NCI-H1105 (cell line): ENCODE measurements around the gene ZDHHC3.
"Not testable (repeated sequence)": the region's sequence is repeated elsewhere in the genome, so short reads cannot be mapped to it uniquely, and the experiment has no call there.

Experiments used
- DNase-seq: peaks from one replicate; lab custom pipeline; 2025; lab: John Stamatoyannopoulos, UW

ZDHHC3 gene

DNA sequence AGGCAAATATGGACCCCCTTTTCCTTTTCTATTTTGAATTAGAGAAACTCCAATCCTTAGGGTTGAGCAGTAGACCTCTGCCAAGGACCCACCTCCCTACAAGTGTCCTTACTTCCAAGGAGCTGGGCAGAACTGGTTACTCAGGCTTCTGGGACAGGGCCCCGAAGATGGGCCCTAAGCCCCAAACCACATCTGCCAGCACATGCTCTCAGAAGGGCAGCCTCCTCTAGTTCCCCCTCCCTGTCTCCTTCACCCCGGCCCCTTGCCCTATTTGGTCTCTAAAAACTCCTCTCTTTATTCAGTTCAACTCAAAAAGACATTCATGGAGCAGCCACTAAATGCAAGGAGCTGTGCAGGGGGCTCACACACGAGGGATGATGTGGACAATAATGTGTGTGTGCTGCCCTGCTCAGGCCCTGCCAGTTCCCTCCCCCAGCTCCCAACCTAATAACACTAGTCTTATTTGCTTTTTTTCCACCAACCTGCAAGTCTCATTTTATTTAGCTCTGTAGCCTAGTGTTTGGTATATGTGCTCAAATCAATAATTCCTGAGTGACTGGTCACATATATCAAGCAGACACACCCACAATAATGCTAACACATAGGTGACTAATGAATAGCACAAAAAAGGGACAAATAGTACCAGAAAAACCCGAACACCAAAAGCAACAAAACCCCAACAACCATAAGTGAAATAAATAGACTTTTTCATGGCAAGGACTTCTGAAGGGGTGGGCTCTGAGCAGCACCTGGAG is 12.2 kb downstream of the ZDHHC3 start:
- no peak for DNase-seq

DNA sequence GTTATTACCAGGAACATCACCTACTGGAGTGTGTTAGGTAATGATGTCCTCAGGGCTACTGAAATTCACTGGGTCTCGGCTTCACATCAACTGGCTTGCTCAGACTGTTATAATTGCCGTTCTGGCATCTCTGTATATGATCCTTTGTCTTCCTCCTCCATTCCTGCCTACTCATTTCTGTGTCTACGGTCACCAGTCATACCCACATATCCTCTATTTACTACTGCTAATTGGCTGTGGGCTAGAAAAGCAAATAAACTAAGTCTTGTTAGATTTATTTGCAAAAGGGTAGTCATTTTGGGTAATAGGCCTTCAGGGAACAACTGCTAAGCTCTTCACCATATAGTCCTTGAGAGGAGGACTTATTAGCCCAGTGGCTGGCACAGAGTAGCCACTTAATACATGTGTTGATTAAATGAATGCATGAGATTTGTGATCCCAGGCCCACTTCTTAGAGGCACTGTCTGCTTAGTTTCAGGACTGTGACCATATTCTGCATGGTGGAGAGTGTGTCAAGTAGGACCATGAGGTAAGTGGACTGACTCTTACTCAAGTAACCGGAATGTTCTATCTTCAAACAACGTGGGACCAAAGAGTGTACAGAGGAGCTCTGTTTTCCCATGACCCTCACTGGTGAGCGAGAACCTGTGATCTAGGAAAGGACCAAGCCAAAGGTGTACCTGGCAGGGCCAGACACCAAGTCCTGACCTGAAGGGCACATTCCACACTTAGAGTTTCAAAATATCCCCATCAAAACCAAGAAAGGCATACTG is 13.2 kb downstream of the ZDHHC3 start:
- no peak for DNase-seq

DNA sequence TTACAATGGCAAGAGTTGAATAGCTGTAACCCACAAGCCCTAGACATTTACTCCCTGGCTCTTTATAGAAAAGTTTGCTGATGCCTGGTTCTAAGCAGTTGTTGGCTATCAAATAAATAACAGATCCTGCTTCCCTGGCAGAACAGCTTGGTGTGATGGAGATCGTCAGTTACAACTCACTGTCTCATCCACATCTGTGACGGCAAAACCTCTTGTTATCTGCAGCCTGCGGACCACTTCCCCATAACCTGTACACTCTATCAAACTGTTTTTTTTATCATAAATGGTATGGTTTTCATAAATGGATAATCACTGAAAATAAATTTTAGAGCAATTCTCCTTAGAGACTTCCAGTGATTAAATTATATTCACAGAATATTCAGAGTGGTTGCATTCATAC is 14.1 kb downstream of the ZDHHC3 start:
- no peak for DNase-seq

DNA sequence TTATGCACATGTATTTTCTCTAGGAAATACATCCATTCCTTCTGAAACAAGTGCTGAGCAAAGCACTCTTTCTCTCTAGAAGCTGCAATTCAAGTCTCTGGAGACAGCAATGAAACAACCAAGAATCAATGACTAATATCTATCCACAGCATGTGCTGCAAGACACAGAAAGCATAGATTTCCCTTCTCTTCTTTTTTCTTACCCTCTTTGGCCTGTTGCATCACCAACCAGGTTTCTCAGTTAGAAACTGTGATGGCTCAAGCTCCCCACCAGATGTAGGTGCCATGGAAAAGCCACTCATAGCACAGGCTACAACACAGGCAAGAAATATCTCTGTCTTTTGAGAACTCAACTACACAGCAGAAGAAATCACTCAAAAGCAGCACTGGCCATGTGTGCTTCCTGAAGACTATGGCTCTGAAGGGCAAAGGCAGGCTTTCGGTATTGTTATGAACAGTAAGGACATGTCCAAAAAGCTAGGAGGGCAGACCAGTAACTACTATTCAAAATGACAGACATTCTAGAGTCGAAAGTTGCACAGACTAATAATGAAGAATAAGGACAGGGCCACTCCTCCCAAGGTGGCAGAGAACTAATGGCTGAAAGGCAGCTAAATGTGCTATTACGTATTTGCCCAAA is 15.5 kb downstream of the ZDHHC3 start:
- DNase-seq, result no peak

DNA sequence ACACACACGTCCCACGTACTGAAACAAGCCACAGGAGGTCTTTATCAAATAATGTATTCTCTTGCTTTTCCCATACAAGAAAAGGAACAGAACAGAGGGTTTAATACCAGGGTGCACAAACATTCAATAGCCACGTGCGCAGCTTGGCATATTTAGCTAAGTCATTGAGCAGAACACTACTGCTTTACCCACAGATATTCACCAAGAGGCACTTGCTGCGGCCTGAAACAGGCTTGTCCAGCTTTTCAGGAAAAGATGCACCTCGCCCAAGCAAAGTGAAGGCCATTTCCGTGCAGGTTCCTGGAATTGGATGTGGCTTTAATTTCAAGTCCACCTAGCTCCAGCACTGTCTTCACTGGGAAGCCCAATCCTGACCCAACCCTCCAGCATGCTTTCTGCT is 17.6 kb downstream of the ZDHHC3 start:
- no peak for DNase-seq

DNA sequence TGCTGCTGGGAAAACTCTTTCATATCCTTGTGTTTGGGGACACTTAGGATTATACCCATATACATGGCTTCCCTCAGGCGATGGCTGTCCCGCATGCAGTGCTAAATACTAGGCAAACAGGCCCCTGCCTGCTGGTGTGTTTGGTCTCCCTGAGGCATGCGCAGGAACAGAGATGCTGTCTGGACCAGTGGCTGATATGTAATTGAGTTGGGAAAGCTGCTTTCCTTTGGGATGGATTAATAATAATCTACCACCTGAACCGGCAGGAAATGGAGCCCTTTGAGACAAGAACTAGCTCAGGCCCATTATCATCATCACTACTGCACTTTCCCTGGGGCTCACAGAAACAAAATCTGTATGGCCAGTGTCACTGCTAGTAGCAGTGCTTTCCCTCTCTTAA is 18.0 kb downstream of the ZDHHC3 start:
- DNase-seq, result no peak

DNA sequence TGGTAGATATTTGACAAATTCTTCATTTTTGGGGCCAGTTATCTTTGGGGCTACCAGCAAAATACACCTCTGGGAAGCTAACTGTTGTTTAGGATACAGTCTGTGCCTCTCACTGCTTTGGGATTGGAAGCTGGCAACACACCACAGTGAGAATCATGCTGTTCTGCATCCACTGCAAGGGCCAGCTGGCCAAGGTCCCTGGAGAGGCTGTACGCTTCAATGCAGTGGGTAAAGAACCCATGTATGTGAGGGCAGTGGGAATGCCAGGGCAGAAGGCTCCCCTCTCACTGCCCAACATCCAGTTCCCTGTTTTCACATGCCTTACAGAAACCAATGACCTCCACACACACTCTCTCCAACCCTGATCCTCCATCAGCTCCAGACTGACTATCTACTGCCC is 20.1 kb downstream of the ZDHHC3 start:
- no peak for DNase-seq

DNA sequence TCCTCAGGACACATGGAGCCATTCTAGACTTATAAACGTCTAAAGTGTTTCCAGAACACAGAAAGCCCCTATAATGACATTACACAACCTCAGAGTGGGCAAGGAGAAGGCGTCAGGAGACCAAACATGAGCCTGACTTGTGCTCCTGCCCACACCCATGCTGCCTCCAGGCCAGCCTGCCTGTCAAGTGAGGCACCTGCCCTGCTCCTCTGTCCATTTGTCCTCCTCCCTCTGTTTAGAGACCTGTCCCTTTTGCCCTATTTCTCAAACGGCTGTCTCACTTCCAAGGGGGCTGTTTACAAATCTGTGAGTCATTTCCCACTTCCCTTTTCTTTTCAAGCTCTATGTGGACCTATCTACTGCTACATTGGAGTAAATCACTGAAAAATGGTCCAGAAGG is 21.0 kb downstream of the ZDHHC3 start:
- no peak for DNase-seq

DNA sequence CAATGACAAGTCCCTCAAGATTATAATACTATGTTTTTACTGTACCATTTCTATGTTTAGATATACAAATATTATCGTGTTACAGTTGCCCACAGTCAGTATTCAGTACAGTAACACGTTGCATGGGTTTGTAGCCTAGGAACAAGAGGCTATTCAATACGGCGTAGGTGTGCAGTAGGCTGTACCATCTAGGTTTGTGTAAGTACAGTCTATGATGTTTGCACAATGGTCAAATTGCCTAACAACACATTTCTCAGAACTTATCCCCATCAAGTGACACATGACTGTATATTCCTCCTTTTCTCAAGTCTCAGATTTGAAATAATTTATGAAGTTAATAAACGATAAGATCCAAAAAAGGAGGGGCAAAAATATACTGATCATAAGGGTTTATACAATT is 21.7 kb downstream of the ZDHHC3 start:
- no peak for DNase-seq

DNA sequence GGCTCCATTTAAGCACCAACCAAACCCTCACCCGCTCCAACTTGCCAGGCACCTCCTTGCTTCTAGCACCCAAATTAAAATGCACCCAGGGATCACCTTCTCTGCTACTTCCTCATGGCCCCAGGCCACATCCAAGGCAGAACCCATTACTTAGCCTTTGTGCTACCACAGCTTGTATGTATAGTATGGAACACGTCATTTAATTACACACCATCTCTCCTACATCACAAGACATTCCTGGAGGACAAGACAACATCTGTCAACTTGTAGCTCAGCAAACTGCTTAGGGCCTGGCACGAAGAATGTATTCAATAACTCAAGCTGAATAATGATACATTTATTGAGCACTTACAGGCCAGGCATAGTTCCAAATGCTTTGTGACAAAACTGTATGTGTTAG is 23.3 kb downstream of the ZDHHC3 start:
- DNase-seq, result no peak

DNA sequence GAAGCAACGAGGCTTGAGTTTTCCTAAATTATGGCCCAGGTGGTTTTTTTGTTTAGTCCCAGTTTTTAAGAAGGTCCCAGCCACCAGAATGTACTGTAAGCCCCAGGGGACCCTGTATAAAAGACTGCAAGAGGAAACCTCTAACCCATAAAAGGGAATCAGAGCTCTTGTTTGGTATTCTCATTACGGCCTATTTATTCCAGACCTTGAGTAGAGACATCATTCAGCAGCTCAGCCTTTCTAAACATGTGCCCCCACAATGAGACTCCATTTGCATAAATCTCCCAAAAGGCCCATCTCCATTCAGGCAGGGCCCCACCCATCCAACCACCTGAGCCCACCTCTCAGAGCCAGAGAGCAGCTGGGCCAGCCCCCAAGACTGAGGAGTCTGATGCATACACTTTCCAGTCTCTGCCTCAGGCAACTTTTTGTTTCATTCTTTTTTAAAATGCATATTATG is 25.7 kb downstream of the ZDHHC3 start:
- DNase-seq, result no peak

DNA sequence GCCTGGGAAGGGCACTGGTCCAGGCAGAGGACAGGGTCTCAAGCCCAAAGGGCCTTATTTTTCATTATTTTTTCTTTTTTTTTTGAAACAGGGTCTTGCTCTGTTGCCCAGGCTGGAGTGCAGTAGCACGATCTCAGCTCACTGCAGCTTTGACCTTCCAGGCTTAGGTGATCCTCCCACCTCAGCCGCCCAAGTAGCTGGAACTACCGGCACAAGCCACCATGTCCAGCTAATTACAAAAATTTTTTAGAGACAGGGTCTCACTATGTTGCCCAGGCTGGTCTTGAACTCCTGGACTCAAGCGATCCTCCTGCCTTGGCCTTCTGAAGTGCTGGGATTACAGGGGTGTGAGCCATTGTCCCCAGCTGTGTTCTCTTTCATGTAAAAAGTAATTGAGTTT is 26.2 kb downstream of the ZDHHC3 start:
- DNase-seq, result not testable (repeated sequence)

DNA sequence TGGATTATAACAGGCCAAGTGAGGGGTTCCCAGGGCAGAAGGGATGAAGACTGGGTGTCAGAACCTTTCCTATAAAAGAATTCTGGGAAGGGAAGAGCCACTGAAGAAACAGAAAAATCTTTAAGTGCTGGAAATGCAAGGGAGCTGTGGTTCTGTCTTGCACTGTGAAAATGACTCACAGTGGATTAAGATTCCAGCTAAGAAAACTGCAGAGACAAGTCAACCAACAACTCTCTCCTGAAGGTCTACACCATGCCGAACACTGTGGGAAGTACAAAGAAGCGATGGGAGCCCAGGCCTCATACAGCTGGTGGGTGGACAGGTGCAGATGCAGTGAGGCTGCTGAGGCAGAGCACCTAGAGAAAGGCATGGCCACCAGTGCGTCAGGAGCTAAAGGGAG is 27.7 kb downstream of the ZDHHC3 start:
- DNase-seq, result no peak

DNA sequence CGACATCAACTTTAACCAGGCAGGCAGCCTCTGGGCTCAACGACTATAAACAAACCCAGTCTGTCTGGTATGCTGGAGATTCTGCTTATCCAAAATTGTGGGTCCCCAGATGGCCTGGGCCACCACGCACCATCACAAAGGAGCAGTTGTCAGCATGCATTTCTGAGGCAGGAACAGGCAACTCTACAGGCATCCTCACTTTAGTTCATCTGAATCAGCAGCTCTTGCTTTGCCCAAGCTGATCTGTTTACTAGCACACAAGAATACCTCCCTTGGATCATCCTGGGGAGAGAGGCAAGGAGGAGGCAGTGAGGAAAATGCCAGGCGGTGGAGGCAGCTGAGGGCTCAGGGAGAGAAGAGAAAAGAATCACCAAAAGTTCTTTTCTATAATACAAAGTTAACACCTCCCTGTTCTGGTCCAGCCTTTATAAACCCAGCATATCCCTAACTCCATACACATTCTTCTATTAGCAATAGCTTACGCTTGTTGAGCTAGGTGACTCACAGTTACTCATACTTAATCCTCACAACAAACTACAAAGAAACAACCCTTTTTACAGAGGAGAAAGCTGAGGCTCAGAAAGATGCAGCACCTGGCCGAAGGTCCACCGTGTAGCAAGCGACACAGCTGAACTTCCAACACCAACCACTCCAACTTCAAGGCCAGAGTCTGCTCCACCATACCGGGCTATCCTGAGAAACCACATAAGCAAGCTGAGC is 33.6 kb downstream of the ZDHHC3 start:
- no peak for DNase-seq

DNA sequence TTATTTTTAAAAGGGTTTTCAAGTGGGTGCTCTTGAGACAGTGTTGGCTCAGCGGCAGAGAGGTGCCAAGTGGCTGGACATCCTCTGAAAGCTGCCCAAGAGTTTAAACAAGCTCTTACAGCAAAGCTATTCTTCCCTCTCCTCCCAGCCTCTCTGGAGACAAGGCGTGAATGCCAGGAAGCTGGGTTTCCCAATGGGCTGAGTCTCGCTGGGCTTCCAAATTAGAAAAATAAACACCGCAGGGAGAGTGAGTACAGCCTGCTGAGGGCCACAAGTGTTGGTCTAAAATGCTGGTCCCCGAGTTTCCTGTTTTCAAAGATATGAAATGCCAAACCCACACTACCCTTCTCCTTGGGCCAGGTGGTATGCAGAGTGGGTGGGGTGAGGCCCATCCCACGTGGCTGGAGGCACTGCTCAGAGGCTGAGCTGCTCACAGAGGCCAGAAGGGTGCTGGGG is 36.4 kb downstream of the ZDHHC3 start:
- DNase-seq, result no peak

DNA sequence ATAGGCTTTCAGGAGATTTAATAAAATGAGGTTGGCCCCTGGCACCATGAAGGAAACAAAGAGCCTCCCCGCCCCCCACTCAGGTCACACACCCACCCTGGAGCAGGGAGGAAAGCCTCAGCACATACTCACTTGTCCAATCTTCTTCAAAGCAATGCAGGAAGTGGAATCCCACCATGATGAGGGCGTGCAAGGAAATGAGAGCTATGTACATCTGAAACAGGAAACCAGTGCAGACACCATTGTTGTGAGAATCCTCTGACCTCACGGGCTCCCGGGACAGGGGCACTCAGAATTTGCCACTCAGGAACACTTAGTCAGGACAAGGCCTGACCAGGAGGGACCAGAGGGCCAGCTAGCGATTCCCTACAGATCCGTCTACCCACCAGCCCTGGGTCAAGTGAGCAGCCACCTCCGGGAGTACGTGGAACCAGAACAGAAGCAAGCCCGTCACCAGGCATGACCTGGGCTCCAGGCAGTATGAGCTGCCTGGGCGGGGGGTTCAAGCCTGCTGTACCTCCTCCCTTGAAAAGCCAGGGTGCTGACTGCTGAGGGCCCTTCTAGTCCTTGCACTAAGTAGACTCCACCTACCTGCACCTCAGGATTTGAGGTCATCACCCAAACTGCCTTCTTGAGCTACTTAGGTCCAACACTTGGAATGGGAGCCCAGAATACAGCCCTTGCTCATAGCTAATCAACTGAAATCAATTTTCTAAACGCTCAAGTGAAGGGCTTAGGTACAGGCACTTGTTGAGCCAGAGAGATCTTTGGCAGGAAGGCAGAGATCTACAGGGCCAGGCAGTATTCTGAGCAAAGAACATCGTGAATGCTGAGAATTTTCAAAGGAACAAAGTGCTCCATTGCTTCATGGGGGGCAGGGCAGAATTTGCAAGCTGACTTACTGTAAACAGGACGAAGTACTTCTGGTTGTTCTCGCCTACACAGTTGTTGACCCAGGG is 42.7 kb downstream of the ZDHHC3 start:
- no peak for DNase-seq

DNA sequence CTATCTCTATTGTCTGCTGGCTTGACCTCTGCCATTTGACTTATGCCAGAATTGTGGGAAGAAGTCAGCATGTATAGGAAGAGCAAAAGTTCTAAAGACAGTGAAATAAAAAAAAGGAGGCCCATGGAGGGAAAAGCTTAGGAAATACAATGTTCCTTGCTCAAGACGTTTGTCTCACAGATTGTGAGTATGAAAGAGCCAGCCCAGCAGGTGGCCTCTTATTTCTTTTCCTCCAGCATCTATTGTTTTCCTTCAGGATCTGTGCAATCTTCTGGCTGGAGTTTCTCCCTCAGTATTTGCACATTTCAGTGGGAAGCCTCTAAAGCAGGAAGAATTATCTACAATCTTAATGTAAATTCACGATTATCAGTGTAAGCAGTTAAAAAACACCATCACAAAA is 43.7 kb downstream of the ZDHHC3 start:
- DNase-seq, result no peak

DNA sequence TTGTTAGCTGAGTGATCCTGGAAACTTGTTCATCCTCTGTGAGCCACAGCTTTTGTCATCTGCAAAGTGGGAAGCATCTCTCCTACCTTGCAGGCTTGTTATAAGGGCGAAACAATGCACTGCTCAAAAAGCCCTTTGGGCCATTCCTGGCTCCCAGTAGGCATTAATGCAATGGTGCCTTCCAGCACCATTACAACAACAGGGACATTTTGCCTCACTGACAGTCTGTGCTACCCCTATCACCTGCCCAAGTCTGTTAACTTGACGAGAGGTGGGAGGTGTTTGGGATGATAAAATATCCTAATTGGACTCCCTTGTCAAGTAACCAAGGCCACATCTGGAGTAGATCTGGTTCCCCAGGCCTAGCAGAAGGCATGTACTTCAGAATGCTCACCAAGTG is 44.2 kb downstream of the ZDHHC3 start:
- DNase-seq, result no peak

DNA sequence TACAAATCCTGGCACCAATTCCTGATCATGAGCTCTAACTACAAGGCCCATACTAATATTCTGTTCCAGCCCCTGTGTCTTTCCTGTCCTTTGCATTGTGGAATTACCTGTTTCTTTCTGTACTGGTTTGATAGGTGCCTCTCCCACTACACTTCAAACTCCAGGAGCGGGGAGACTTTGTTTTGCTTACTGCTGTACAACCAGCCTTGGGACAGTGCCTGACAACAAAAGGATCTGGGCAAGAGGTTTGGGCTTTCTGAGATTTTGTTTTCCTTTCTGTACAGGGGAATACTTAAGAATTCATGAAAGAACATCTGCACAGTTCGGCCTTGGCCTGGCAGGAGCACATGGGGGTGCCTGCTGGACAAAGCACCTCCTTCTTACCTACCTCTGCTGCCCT is 45.1 kb downstream of the ZDHHC3 start:
- DNase-seq, result no peak

DNA sequence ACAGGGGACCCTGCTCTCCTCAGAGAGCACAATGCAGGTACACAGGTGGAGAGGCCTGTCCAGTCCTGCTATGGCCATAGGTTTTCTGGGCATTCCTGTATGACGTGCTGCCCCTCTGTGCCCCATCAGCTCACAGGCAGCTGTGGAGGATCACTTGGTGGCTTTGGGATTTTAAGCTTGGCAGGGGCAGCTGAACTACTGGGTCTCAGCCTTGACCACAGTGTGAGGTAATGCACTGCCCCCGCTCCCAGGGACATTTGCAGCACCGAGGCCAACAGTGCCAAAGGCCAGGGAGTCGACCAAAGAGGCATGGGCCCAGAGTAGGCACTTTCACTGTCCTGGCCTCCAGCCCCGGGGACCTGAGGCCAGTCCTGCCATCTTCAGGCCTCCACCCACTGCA is 46.2 kb downstream of the ZDHHC3 start:
- DNase-seq, result no peak

DNA sequence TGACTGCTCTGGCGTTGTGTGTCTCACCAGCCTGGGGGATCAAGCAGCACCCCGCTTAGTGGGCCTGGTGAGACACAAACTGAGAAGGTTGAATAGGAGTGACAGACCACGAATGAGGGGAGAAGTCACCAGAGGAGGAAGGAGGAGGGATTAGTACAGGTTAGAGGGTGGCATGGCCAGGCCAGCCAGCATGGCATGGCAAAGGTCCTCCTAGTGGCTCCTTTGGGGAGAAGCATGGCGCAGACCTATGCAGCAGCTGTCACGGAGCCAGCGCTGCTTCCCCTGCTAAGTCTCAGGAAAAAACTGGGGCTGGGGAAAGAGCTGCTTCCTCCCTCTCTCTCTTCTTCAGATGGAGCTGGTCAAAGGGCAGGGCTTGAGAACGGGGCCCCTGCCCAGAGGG is 48.6 kb downstream of the ZDHHC3 start:
- no peak for DNase-seq
